GM23338 (cell line): Measurements from ENCODE around the gene FGFR2. TPM values are rescaled to one million over a fixed set of nuclear protein-coding genes. Genes with fewer than 3 reads are reported as not detected.

Source experiments
- ATAC-seq: fragments of 200-7000 bp; cut with Tn5 transposase; 3 replicates; pipeline ENCODE4 v1.9.1; 2020
- DNase-seq: peaks from one replicate; pipeline ENCODE4 v3.0.0-alpha.2; 2015; ENCODE audit warnings: low spot score
- H2AFZ ChIP-seq: fragments of 200-600 bp; sonication (generic); 2 replicates; pipeline ENCODE4 v1.8.0; 2016; ENCODE audit warnings: antibody characterized with exemption, mild to moderate bottlenecking, moderate library complexity
- H3F3A ChIP-seq: fragments of 200-600 bp; sonication (generic); replicated peaks from 2 replicates; pipeline ENCODE4 v1.8.0; 2017; ENCODE audit warnings: antibody characterized with exemption, mixed run types, low read depth
- H3K27ac ChIP-seq: fragments of 200-600 bp; sonication (generic); 2 replicates; pipeline ENCODE4 v1.6.1; 2016; ENCODE audit warnings: low read depth
- H3K27me3 ChIP-seq: fragments of 200-600 bp; sonication (generic); 2 replicates; pipeline ENCODE4 v1.8.0; 2016; ENCODE audit warnings: mild to moderate bottlenecking, mixed run types, moderate library complexity; ENCODE audit not compliant: insufficient read depth
- H3K36me3 ChIP-seq: fragments of 200-600 bp; sonication (generic); 2 replicates; pipeline ENCODE4 v1.8.0; 2016; ENCODE audit warnings: mild to moderate bottlenecking; ENCODE audit not compliant: insufficient read depth
- H3K4me1 ChIP-seq: fragments of 200-600 bp; sonication (generic); 2 replicates; pipeline ENCODE4 v1.8.0; 2016; ENCODE audit warnings: mild to moderate bottlenecking, moderate library complexity; ENCODE audit not compliant: insufficient read depth
- H3K4me2 ChIP-seq: fragments of 200-600 bp; sonication (generic); 2 replicates; pipeline ENCODE4 v1.7.1; 2017; ENCODE audit warnings: mixed run types
- H3K4me3 ChIP-seq: fragments of 200-600 bp; sonication (generic); 2 replicates; pipeline ENCODE4 v1.6.1; 2016; ENCODE audit warnings: mixed run types
- H3K79me2 ChIP-seq: fragments of 200-600 bp; sonication (generic); replicated peaks from 2 replicates; pipeline ENCODE4 v1.8.0; 2017; ENCODE audit warnings: mild to moderate bottlenecking; ENCODE audit not compliant: insufficient read depth
- H3K9me2 ChIP-seq: fragments of 200-600 bp; sonication (generic); 2 replicates; pipeline ENCODE4 v1.8.0; 2017; ENCODE audit not compliant: insufficient read depth
- H4K20me1 ChIP-seq: fragments of 200-600 bp; sonication (generic); replicated peaks from 2 replicates; pipeline ENCODE4 v1.8.0; 2017; ENCODE audit warnings: mild to moderate bottlenecking; ENCODE audit not compliant: insufficient read depth
- H3K27ac Mint-ChIP-seq: 2 replicates; pipeline ENCODE4 v1.8.0; 2020; ENCODE audit warnings: inconsistent platforms, mild to moderate bottlenecking, moderate library complexity, mixed read lengths
- H3K27me3 Mint-ChIP-seq: 3 replicates; pipeline ENCODE4 v1.8.0; 2022; ENCODE audit warnings: low read depth, mild to moderate bottlenecking, moderate library complexity, mixed read lengths, inconsistent platforms; ENCODE audit not compliant: insufficient read depth, poor library complexity
- H3K36me3 Mint-ChIP-seq: 3 replicates; pipeline ENCODE4 v1.8.0; 2021; ENCODE audit warnings: low read depth, mild to moderate bottlenecking, inconsistent platforms, moderate library complexity, mixed read lengths
- H3K4me1 Mint-ChIP-seq: 3 replicates; pipeline ENCODE4 v1.8.0; 2020; ENCODE audit warnings: mild to moderate bottlenecking, inconsistent platforms, mixed read lengths
- H3K4me3 Mint-ChIP-seq: 3 replicates; pipeline ENCODE4 v1.8.0; 2021; ENCODE audit warnings: moderate library complexity, mild to moderate bottlenecking, inconsistent platforms, mixed read lengths
- H3K9me3 Mint-ChIP-seq: 3 replicates; pipeline ENCODE4 v1.8.0; 2020; ENCODE audit warnings: moderate library complexity, mild to moderate bottlenecking, inconsistent platforms, mixed read lengths
- CREB1 ChIP-seq: fragments of 250-450 bp; sonication (Bioruptor Pico); IDR thresholded peaks from 2 replicates; pipeline ENCODE4 v1.5.0; 2020; ENCODE audit warnings: low read depth, mild to moderate bottlenecking, moderate library complexity
- ETS1 ChIP-seq: IDR thresholded peaks from 2 replicates; pipeline ENCODE4 v1.6.1; 2016; ENCODE audit warnings: antibody characterized with exemption
- EZH2 ChIP-seq: fragments of 200-600 bp; sonication (generic); IDR thresholded peaks from one replicate; pipeline ENCODE4 v1.8.0; 2017; ENCODE audit warnings: antibody characterized with exemption, mild to moderate bottlenecking, low read depth; ENCODE audit not compliant: unreplicated experiment
- EZH2phosphoT487 ChIP-seq: fragments of 200-600 bp; sonication (generic); IDR thresholded peaks from one replicate; pipeline ENCODE4 v1.8.1; 2018; ENCODE audit warnings: antibody characterized with exemption; ENCODE audit not compliant: unreplicated experiment
- JUNB ChIP-seq: IDR thresholded peaks from one replicate; pipeline ENCODE4 v1.6.1; 2016; ENCODE audit warnings: antibody characterized with exemption; ENCODE audit not compliant: unreplicated experiment
- NANOG ChIP-seq: IDR thresholded peaks from 2 replicates; pipeline ENCODE4 v1.6.1; 2016; ENCODE audit warnings: antibody characterized with exemption, borderline replicate concordance
- POLR2AphosphoS5 ChIP-seq: IDR thresholded peaks from 2 replicates; pipeline ENCODE4 v1.6.1; 2016; ENCODE audit warnings: antibody characterized with exemption, low read depth
- REST ChIP-seq: IDR thresholded peaks from one replicate; pipeline ENCODE4 v1.6.1; 2018; ENCODE audit warnings: antibody characterized with exemption; ENCODE audit not compliant: unreplicated experiment
- STAT1 ChIP-seq: IDR thresholded peaks from one replicate; pipeline ENCODE4 v1.6.1; 2016; ENCODE audit warnings: antibody characterized with exemption; ENCODE audit not compliant: unreplicated experiment
- ZNF114 ChIP-seq: fragments of 250-450 bp; sonication (Bioruptor Pico); IDR thresholded peaks from 2 replicates; pipeline ENCODE4 v1.5.0; 2020; ENCODE audit warnings: mild to moderate bottlenecking, moderate library complexity
- ZNF331 ChIP-seq: fragments of 250-450 bp; sonication (Bioruptor Pico); IDR thresholded peaks from 2 replicates; pipeline ENCODE4 v1.5.0; 2020; ENCODE audit warnings: low read depth, mild to moderate bottlenecking, moderate library complexity
- ZNF462 ChIP-seq: fragments of 250-450 bp; sonication (Bioruptor Pico); IDR thresholded peaks from 2 replicates; pipeline ENCODE4 v1.5.0; 2020; ENCODE audit warnings: mild to moderate bottlenecking, moderate library complexity
- polyA plus RNA-seq: library from polyadenylated mRNA; unstranded; fragments of >200 nt; fragmentation: Nextera tagmentation; extraction: Ambion mirVana; gene quantifications from 2 replicates; pipeline ENCODE4 v1.2.1, GENCODE V29; 2016
- total RNA-seq: library from RNA; depleted of rRNA; stranded (reverse); fragments of >200 nt; shearing (Covaris generic); gene quantifications from 2 replicates; pipeline ENCODE4 v1.2.3, GENCODE V29; 2014
- TF ChIP-seq, protein P1 (sequence below), 2 experiments: fragments of 200-600 bp in 1 of 2; sonication (generic) in 1 of 2; conservative IDR thresholded peaks; 2 replicates each; pipeline versions ENCODE4 v1.5.1 to v1.6.1; 2016 to 2017; ENCODE audit warnings: antibody characterized with exemption in 2 of 2, low read depth in 2 of 2, mild to moderate bottlenecking in 2 of 2, moderate library complexity in 1 of 2

Gene FGFR2
- total and polyA plus RNA-seq, 2 experiments from 2014 or later = 31.1 to 106 TPM

DNA sequence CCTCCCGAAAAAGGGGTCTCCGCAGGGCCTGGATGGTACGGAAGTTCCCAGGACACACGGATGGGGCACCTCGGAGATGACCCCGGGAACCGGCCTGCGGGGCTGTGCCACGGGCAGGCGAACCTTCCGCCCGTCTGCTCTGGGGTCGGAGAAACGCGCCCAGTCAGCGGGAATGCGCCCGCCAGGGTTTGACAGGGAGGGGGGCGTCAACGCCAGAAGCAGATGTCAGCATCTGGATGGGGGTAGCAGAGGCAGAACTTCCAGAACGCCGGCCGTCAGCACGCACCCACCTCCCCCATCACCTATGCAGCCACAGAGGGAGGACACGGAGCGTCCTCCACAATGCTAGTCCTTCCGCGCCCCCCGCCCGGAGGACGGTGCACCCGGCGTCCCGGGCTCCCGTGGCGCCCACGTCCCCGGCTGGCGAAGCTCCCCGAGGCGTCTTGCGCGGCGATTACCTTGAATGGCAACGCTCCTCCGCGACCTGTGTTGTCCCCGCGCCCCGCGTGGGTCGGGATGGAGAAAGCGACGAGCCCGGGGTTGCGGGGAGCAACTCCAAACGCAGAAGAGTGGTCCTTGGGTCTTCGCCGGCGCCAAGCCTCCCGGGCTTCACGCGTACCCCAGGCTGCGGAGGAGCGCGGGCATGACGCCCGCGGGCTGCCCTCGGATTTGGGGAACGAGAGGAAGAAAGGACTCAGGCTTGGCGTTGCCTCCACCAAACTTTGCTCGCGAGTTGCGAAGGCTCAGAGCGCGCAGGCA, 561 bp downstream of the FGFR2 start:
- Histone ChIP-seq H3K9me2 (no peaks in the 10 kb centered on the region), H3K4me2 (peak overlapping the region; percentile 88), H3K27me3 (no peaks in the 10 kb centered on the region), H4K20me1 (peaks cover 22% of the 10 kb centered on the region), H3K4me1 (peaks cover 58% of the 10 kb centered on the region), H3K36me3 (peaks cover 18% of the 10 kb centered on the region), H2AFZ (no peak overlapping the region), H3F3A (peaks cover 20% of the 10 kb centered on the region; the same call in 1 of the 2 replicates), H3K4me3 (peak overlapping the region; percentile 82), H3K27ac (peak overlapping the region; percentile 86), H3K79me2 (peaks cover 57% of the 10 kb centered on the region)
- no peak for TF ChIP-seq EZH2phosphoT487
- TF ChIP-seq, protein P1, sequence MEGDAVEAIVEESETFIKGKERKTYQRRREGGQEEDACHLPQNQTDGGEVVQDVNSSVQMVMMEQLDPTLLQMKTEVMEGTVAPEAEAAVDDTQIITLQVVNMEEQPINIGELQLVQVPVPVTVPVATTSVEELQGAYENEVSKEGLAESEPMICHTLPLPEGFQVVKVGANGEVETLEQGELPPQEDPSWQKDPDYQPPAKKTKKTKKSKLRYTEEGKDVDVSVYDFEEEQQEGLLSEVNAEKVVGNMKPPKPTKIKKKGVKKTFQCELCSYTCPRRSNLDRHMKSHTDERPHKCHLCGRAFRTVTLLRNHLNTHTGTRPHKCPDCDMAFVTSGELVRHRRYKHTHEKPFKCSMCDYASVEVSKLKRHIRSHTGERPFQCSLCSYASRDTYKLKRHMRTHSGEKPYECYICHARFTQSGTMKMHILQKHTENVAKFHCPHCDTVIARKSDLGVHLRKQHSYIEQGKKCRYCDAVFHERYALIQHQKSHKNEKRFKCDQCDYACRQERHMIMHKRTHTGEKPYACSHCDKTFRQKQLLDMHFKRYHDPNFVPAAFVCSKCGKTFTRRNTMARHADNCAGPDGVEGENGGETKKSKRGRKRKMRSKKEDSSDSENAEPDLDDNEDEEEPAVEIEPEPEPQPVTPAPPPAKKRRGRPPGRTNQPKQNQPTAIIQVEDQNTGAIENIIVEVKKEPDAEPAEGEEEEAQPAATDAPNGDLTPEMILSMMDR (conservative IDR thresholded peaks at IDR 0.05; ENCODE audit: low read depth in 2 of 2) = no peak
- TF ChIP-seq CREB1 (CRISPR knock-in tag) = no peak
- TF ChIP-seq ZNF331 (CRISPR knock-in tag) = no peak
- no peak for TF ChIP-seq REST
- no peak for TF ChIP-seq ETS1
- no peak for TF ChIP-seq JUNB
- no peak for TF ChIP-seq EZH2
- TF ChIP-seq ZNF114 = no peak
- no peak for TF ChIP-seq STAT1
- no peak for TF ChIP-seq NANOG
- no peak; the same call in 1 of the 2 replicates for TF ChIP-seq POLR2AphosphoS5
- TF ChIP-seq ZNF462 (CRISPR knock-in tag) = no peak
- Mint-ChIP-seq H3K27me3 (peaks cover 26% of the 10 kb centered on the region), H3K36me3 (peaks cover 31% of the 10 kb centered on the region), H3K9me3 (no peaks in the 10 kb centered on the region; the same call in 2 of the 3 replicates), H3K27ac (no peak overlapping the region), H3K4me1 (peaks cover 59% of the 10 kb centered on the region), H3K4me3 (peak overlapping the region; percentile 94)
- ATAC-seq (peak; percentile 2), DNase-seq (peak; percentile 51)
